ENCODE results near the gene ETF1.

The ETF1 gene

DNA sequence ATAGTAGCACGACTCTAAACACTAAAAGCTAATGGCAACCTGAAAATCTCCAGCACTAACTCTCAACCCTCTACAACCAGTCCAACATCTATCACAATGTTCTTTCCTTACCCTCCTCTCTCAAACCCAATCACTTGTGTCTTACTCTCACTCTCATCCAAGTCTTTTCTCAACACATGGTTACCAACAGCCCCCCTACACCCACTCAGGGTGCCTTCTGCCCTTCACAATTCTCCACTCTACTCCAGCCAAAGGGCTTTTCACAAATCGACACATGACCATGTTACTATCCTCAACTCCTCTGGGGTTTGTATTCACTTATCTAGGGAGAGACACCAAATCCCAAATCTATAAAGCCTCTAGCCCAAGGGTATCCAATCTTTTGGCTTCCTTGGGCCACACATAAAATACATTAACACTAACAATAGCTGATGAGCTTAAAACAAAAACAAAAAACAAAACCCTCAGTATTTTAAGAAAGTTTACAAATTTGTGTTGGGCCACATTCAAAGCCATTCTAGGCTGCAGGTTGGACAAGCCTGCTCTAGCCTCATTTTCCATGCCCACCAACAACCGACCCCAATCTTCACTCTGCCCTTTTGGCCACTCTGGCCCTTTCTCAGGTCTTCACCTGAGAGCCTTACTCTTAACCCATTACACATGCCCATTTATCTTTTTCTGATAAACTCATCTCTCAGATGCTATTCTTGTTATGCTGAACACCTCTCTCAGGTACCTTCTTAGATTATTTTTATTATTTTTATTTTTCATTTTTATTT is 20.5 kb upstream of the ETF1 start:
- no peak for DNase-seq (ENCODE audit: low spot score)

DNA sequence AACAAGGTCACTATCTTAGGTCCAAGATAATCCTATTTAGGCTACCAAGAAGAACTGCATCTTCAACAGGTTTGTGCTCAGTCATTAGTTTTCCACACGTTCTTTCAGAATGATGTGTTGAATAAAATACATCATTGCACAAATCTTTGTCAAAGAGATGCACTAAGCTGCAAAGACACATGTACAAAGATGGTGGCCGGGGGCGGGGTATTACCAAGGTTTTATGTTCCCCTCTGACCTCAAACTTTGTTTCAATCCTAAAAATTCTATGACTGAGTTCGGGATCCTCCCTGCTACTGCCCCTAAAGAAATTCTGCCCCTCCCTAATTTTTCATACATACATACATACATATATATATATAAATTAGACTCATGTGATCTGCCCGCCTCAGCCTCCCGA is 17.9 kb upstream of the ETF1 start:
- no peak for DNase-seq (ENCODE audit: low spot score)

DNA sequence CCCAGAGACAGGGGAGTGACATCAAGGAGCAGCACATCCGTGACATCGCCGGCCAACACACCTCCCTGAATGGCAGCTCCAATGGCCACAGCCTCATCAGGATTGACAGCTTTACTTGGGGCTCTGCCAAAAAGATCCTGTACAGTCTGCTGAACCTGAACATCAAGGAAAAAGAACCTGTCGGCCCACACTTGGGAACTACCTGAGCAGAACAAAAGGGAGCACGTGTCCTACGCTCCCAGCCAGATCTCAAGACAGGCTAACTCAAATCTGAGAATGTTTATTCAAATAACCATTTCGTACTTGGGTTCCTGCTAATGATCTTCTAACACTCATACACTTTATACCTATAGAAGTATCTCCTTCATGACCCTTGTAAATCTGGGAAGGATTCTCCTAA is 16.9 kb upstream of the ETF1 start:
- DNase-seq (ENCODE audit: low spot score), result no peak

DNA sequence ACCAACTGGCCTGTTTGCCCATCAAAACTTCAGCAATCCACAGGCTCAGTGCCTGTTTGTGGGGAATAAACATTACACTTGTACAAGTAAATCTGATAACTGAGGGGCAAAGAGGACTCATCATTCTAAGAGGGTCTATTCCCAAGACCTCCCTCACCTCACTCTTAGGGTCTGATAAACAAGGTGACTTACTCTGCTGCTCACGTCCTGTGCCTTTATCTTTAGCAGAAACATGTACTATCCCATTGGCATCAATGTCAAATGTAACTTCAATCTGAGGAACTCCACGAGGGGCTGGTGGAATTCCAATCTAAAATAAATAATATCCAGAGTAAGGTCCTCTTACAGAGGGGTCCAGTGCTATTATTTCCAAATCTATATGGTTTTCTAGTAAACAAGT is 14.6 kb upstream of the ETF1 start:
- no peak for DNase-seq (ENCODE audit: low spot score)

DNA sequence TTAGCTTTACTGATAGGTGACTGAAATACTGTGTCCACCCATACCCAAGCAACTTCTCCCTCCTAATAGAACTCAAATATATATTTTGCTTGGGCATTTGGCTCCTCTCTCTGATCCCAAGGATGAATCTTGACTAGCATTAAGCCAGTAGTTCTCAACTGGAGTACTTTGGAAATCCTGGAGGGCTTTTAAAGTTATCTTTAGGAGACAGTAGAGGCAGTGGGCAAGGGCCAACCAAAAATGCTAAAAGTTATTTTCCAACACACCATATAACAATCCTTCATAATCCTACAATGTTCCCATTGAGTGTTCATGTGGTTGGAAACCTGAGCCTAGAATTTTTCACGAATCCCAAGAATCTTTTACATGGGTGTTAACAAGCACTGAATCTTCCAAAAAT is 11.1 kb upstream of the ETF1 start:
- no peak for DNase-seq (ENCODE audit: low spot score)

DNA sequence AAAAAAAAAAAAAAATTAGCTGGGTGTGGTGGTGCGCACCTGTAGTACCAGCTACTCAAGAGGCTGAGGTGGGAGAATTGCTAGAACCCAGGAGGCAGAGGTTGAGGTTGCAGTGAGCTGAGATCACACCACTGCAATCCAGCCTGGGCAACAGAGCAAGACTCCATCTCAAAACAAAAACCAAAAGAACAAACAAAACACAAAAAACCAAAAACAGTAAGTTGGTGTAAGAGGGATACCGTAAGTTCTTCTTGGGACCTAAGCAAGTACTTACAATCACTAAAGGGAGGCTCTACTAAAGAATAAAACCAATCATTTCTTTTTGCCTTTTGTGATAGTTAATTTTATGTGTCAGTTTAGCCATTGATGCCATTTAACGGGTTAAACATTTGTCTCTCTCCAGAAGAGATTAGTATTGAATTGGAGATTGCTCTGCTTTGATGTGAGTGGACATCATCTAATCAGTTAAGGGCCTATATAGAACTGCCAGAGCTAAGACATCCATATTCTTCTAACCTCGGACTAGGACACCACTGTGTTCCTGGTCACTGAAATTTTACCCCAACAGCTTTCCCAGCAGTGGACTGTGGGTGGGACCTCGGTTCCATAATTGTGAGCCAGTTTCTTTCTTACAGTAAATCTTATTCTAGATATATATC is 10.5 kb upstream of the ETF1 start:
- no peak for DNase-seq (ENCODE audit: low spot score)

DNA sequence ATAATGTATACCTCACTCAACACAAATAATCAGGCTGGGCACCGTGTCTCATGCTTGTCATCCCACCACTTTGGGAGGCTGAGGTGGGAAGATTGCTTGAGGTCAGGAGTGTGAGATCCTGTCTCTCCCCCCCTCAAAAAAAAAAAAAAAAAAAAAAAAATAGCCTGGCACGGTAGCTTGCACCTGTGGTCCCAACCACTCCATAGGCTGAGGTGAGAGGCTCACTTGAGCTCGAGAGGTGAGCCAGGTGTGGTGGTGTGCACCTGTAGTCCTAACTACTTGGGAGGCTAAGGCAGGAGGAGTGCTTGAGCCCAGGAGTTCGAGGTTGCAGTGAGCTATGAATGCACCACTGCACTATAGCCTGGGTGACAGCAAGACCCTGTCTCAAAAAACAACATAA is 9.6 kb upstream of the ETF1 start:
- DNase-seq (ENCODE audit: low spot score), result no peak

DNA sequence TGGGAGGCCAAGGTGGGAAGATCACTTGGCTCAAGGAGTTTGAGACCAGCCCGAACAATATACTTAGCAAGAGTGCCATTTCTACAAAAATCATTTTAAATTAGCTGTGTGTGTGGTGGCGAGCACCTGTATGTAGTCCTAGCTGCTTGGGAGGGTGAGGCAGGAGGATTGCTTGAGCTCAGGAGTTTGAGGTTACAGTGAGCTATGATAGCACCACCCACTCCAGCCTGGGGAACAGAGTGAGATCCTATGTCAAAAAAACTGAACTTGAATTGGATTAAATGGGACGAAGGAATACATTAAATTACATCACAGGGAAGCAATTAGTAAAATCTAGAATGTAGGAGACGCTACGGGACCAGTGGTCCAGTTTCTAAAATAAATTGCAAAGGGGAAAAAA is 6.4 kb upstream of the ETF1 start:
- no peak for DNase-seq (ENCODE audit: low spot score)

DNA sequence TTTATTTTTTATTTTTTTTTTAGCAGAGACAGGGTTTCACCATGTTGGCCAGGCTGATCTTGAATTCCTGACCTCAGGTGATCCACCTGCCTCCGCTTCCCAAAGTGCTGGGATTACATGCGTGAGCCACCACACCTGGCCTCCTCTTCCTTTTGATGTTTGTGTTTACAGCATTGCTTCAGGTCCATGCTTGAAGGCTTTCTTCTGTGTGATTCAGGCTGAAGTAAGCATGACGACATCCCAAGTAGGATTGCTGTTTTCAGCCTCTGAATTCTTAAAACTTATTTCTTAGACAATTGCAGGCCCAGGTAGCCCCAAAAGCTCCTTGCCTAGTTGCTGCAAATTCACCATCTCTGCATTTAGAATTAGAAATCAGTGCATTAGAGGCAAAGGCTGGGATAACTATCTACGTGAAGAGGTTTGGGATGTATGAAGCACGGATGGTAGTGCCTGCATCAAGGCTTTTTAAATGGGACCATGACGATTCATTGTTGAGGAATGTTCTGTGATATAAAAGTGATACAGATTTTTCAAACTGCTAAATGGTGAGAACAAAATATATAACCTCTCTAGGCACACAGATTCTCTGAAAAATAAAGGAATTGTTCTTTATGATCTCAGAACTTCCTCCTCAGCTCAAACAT is 3.0 kb upstream of the ETF1 start:
- no peak for DNase-seq (ENCODE audit: low spot score)

DNA sequence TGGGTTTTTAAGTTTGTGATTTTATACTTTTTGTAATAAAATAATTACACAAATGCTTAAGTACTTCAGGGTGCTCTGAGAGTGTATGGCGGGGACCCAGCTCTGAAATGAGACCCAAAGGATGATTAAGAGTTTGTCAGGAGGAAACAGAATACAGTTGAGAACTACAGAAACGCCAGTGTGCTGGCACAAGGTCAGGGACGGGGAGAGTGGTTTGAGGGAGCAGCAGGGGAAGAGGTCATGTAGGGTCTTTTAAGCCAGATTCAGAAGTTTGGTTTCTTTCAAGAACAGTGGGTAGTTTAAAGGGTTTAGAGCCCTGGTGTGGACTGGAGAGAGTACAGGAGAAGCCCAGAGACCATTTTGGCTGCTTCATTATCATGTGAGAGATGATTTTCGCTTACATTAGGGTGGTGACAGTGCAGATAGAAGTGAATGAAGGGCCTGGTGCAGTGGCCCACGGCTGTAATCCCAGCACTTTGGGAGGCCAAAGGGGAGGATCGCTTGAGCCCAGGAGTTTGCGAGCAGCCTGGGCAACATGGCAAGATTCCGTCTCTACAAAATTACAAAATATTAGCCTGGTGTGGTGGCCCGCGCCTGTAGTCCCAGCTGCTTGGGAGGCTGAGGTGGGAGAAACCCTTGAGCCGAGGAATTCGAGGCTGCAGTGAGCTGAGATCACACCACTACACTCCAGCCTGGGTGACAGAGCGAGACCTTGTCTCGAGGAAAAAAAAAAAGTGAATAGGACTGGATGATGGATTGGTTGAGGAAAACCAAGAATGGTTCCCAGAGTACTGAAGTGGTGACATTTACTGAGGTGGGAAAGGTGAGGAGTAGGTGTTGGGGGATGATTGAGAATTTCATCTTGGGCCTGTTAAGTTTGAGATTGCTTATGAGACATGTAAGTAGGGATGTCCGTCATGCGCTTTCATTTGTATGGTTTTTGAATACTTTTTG is 1.4 kb upstream of the ETF1 start:
- no peak for DNase-seq (ENCODE audit: low spot score)

DNA sequence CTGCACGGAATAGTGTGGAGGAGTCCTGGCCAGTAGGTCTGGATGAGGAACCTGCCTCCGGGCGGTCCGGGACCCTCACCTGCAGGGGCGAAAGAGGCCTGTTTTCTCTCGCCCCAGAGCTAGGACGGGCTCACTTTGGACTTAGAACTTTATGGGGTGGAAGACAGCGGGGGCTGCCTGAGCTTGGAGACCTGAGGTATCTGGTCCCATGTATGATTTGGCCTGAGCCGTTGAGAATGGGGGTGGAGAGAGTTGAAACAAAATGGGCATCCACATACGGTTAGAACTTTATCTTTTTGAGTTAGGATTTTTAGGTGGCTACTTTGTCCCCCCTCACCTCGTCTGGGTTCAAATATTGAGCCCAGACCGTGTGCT is 681 bp upstream of the ETF1 start:
- no peak for DNase-seq (ENCODE audit: low spot score)

DNA sequence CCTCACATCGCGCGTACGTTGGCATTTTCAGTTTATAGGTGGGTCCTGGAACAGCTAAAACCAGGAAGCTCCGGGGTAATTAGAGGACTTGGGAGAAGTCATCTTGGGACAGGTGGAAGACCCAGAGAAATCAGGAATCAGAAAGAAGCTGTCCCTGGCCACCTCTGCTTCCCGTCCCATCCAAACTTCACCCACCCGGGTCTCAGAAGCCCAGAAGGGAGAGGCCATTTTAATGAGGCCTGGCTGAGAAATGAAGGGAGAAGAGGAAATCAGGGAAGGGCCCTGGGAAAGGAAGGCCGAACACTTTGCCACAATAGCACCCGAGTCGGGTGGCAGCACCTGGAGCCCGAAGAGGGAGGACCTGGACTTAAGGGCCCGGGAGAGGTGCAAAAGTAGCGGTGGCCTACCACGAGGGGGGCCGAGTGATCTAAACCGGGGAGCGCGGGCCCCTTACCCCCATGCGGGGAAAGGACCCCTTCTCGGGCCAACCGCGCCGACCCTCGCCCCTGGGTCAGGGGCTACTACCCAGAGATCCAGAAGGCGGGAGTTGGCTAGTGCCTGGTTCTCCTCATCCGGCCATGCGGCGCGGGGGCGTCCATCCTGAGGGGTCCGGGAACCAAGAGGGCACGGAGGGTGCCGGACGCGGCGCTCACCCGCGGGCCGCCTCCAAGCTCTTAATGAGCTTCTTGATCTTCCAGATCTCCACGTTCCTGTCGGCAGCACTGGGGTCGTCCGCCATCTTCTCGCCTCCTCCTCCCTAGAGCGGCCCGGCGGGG is 668 bp downstream of the ETF1 start:
- DNase-seq (ENCODE audit: low spot score), result no peak

DNA sequence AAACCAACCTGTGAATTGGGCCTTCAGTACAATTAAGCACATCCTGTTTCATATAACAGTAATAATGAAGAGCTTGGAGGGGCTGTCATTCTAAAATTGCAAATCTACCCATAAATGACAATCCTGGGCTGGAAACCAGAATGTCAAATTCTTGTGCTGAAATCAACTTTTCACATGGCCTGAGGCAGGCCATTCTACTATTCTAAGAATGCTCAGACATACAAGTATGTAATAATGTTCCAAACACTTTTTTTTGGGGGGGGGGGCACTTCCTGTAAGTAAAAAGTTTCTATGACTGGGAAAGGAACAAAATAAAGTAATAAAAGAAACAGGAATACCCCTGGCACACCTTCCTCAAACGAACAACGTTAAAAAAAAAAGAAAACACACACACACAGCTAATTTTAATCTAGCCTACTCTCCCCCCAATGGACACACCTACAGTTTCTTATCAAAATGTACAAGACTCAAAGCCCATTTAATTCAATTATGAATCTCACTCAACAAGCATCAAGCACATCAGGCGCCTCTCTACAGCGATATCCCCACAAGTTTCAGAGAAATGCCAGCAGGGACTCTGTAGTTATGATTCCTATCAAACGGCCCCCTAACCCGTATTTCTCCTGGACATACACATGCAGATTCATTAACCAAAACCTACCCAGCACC is 1.4 kb downstream of the ETF1 start:
- no peak for DNase-seq (ENCODE audit: low spot score)

DNA sequence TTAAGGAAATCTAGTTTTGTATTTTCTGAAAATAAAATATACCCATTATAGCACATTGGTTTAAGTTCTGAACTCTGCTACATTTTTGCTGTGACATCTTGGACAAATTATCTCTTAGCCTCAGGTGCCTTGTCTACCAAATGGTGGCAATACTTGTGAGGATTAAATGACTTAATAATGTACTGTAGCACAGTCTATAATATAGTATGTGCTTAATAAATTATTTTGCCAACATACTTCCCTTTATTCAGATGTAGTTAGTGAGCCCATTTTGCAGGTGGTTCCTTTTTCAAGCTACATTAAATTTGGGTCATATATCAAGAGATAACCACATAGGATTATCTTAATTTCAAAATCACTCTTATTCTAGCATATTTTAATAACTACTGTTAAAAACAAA is 3.2 kb downstream of the ETF1 start:
- DNase-seq (ENCODE audit: low spot score), result no peak

DNA sequence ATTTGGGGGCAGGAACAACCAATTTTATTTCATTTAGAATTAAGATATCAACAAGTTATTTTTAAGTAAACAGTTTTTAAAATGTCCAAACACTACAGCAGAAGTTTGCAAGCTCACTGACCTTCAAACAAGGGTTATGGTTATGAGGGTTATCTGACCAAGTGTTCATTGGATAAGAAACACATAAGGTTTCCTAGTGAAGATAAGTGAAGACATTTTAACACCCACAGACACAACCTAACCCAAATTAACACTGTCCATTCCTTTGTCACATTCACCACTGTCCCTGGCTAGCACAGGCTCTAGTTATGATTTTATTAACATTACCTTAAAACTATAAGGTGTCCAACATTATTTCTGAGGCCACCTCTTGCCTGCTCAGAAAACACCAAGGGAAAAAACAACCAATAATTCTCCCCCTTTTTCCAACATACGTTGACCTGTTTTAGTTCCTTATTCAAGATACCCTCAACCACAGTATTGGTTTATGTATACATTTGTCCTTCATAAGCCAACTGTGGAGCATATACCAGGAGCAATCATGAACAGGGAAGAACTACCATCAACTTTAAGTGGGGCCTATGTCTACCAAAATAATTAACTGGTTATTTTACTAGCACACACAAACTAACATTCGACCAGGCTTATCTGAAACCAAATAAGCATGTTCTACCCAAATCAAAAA is 4.0 kb downstream of the ETF1 start:
- no peak for DNase-seq (ENCODE audit: low spot score)

DNA sequence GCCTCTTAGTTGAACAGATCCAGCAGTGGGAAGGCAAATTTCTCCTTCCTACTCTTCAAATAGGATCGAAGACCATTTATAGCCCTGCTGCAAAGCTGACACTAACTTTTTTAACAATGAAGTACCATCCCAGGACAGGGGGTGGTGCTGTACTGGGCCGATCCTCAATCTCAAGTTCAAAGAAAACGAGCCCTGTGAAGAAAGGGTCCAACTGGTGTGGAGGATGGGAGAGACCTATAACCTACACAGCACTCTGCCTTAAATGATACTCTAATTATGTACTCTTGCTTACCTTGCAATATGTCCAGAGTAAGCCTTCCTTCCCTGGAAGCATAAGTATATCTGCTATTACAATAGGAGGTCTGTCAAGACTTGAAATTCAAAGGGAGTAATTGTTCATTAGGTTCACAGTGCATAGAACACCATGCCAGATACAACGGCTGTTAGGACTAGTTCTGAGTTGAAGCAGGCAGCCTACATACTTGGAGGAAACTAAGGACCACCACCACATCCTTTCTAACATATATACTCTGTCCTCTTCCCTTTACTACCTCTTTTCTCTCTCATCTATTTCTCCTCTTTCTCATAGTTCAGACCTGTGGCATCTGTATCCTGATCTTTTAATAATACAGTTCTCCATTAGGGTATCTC is 6.2 kb downstream of the ETF1 start:
- DNase-seq (ENCODE audit: low spot score), result no peak

DNA sequence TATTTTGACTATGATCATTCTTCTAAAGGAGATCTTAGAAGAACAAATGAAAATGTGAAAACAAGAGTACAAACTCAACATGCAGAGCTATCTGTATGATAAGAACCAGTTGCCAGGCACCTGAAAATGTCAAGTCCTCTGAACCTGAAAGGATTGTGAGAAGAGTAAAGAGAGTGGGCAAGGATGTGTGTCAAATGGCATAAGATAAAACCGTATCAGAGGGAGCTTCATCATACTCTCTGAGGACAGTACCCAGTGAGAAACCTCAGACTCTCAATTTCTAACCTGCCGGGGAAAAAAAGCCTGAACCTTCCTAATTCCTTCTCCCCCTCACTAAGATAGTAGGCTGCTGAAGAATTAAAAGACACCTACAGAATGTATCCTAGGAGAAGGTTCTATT is 6.8 kb downstream of the ETF1 start:
- DNase-seq (ENCODE audit: low spot score), result no peak

DNA sequence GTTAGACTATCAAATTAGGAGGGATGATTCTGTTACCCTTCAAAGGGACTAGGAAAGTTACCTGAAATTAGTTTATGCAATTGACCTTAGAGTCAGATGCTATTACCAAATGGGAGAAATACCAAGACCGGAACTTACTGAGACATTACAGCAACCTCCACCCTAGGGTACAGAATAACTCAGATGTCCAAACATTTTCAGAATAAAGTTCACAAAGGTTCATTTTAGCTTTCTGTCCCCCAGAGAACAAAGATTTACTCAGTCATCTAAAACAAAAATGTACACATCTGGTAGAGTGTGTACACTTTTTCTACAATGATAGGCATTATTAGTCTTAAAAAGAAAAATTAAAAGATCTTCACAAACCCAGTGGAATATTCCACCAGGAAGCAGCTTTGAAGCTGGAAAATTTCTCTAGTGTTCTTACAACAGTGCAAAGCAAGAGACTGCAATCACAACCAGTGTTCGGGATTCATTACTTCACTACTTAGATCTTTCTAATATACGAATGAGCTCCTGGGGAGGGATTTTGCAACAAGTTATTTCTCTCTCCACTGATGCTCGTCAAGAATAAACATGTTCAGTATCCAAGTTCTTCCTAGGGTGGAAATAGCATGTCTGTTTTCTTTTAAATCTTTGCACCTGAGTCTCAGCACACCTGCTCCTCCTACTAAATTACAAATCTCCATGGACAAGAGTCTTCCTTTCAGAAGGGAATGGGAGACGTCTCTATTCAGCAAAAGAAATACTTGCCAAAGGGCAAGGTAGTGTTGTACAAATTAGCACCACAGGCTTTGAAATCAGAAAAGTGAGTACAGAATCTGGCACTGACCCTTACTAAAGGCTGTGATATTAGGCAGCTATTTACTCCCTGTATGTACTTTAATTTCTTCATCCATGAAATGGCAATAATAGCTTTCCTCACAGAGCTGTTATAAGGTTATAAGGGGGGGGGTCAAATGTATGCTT is 8.8 kb downstream of the ETF1 start:
- no peak for DNase-seq (ENCODE audit: low spot score)

DNA sequence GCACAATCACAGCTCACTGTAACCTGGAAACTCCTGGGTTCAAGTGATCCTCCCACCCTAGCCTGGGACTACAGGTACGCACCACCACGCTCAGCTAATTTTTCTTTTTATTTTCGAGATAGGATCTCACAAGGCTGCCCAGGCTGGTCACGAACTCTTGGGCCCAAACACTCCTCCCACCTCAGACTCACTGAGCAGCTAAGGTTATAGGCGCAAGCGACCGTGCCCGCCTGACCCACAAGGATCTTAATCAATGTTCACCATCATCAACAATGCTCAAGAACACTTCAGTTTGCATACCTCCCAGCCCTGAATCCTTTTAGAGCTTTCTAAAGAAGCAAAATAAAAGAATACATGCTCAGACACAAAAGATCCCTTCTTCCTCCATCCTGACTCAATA is 13.2 kb downstream of the ETF1 start:
- no peak for DNase-seq (ENCODE audit: low spot score)

Measured in CD4-positive, alpha-beta T cell treated with Interleukin-6 at 100 ng/mL for 8 hours (primary cell).